Measurements from ENCODE around the gene AMZ2. TPM values are rescaled to one million over a fixed set of nuclear protein-coding genes. Genes with fewer than 3 reads are reported as not detected.
"Not testable (repeated sequence)": the region's sequence is repeated elsewhere in the genome, so short reads cannot be mapped to it uniquely, and the experiment has no call there.

Gene AMZ2
- total RNA-seq, 2 experiments from 2014 or later, result 120 to 134 TPM

DNA sequence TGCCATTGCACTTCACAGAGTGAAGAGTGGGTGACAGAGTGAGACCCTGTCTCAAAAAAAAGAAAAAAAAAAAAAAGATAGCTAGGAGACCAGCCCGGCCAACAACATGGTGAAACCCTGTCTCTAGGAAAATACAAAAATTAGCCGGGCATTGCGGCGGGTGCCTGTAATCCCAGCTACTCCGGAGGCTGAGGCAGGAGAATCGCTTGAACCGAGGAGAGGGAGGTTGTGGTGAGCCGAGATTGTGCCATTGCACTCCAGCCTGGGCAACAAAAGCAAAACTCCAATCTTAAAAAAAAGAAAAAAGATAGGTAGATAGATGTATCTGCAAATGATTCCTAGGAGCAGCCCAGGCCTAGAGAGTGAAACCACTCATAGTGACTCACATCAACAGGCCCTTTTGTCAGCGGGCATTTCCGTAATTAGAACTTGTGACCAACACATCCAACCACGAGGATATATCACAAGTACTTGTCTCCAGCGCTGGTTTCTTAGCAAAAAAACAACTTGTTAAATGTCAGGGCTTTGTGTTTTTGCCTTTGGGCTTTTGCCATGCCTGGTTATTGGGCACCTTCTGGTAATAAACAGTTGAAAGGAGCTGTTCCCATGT lies 13.0 kb upstream of the AMZ2 start:
- H3K27ac Mint-ChIP-seq, result peak overlapping the region; percentile 79
- H3K4me3 Mint-ChIP-seq, H3K36me3 Mint-ChIP-seq, H3K9me3 Mint-ChIP-seq, H3K27me3 Mint-ChIP-seq: not testable (repeated sequence)
- H3K4me1 Mint-ChIP-seq, result peaks cover 44% of the 10 kb centered on the region
- DNase-seq, result peak; percentile 47

DNA sequence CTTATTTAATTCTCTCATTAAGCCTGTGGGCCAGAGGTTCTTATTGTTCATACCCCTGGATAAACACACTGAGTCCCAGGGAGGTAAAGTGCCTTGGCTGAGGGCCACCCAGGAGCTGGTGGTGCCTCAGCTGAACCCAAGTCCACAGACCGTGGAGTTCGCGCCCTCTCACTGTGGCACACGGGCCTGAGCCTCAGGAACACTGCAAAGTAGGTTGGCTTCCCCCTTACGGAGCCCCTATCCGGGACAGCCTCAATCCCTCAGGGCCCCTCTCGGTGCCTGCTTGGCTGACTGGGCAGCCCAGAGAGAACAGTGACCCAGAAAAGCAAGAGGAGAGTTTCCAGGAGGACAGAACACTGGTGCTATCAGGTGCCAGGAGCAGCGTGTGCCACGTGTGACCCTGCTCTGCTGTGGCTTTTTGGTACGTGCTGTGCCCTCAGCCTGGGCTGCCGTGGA lies 12.5 kb upstream of the AMZ2 start:
- not testable (repeated sequence) for H3K4me3 Mint-ChIP-seq, H3K36me3 Mint-ChIP-seq, H3K27me3 Mint-ChIP-seq, H3K9me3 Mint-ChIP-seq, DNase-seq
- Mint-ChIP-seq H3K4me1 (peaks cover 49% of the 10 kb centered on the region), H3K27ac (peak overlapping the region; percentile 79)

DNA sequence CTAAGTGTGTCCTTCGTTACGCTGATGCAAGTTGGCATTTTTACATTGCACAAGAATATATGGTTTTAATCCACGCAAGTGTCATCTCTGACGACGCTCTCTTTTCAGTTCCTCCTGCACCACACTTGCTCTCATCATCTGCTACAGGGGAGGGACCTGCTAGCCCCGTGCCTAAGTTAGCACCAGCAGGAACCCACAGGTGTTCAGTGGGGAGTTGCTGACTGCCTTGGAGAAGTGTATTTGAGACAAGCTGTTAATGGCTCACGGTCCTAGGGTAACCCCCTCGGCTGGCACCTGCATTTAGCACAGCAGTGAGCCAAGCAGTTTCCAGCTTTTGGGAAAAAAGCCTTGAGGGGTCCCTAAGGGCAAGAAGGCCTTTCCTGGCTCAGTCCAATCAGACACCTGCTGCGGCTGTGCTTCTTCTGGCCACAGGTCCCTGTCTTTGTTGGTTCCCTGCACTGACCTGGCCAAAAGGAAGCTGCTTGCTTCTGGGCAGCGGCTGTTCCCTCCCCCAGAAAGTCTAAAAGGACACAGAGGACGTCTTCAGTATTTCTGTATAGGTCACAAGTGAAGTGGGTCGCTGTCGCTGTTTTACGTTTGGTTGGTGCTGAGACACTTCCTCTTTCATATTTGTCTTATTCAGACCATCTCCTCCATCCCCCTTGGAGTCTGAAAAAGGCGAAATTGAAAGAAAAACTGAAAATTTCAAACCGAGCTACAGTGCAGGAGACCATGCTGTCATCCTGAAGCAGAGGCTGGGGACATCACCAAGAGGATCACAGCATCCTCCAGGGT lies 10.3 kb upstream of the AMZ2 start:
- Mint-ChIP-seq H3K4me1 (peaks cover 54% of the 10 kb centered on the region), H3K4me3 (peak overlapping the region; percentile 82), H3K27ac (peak overlapping the region; percentile 98)
- DNase-seq, result peak; percentile 28
- H3K27me3 Mint-ChIP-seq, H3K9me3 Mint-ChIP-seq, H3K36me3 Mint-ChIP-seq: not testable (repeated sequence)

DNA sequence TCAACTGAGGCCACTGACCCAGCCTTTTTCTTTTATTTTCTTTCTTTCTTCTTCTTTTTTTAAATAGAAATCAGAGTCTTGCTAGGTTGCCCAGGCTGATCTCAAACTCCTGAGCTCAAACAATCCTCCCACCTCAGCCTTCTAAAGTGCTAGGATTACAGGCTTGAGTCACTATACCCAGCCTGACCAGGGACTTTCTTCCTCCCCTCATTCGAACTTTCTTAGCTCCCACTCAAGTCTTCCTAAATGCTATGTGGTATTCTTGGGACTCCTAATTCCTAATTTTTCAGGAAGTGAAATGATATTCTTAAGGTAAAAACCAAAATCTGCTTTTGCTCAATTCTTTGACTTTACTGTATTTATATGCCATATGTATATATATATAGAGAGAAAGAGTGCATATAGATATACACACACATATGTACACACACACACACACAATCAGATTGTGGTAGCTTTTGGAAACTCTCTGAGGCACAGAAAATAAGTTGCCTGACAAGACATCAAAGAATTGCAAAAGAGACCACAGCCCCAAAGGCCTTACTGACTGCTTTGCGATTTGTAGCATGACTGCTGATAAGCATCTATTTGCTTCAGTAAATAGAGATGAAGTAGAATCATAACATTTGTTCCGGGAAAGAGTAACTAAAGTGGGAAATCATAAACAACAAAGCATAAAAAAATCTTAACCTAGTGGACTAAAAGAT lies 9.5 kb upstream of the AMZ2 start:
- DNase-seq, result no peak
- Mint-ChIP-seq H3K4me3 (peak overlapping the region; percentile 82), H3K9me3 (peaks cover 3% of the 10 kb centered on the region), H3K27me3 (no peaks in the 10 kb centered on the region), H3K36me3 (peaks cover 4% of the 10 kb centered on the region), H3K27ac (peak overlapping the region; percentile 98), H3K4me1 (peaks cover 54% of the 10 kb centered on the region)

DNA sequence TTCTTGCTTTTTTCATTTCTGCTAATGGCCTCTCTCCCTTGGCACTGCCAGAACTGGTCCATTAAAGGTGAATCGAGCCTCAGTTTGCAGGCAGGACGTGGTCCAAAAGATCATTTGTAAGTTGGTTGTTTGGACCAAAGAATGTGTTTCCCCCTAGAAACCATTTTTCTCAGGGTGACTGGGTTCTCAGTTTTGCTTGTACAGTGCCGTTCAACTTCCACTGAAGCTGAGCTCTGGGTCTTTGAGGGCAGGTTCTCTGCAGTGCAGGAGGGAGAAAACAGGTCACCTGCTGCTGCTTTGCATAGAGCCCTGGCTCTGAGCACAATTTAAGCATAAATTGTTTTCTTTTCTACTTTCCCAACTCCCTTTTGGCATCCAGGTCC lies 9.0 kb upstream of the AMZ2 start:
- H3K4me1 Mint-ChIP-seq, result peaks cover 54% of the 10 kb centered on the region
- H3K4me3 Mint-ChIP-seq, result peak overlapping the region; percentile 82
- H3K27ac Mint-ChIP-seq, result peak overlapping the region; percentile 98
- peaks cover 4% of the 10 kb centered on the region for H3K36me3 Mint-ChIP-seq
- H3K27me3 Mint-ChIP-seq, result no peaks in the 10 kb centered on the region
- peaks cover 3% of the 10 kb centered on the region for H3K9me3 Mint-ChIP-seq
- DNase-seq, result no peak

DNA sequence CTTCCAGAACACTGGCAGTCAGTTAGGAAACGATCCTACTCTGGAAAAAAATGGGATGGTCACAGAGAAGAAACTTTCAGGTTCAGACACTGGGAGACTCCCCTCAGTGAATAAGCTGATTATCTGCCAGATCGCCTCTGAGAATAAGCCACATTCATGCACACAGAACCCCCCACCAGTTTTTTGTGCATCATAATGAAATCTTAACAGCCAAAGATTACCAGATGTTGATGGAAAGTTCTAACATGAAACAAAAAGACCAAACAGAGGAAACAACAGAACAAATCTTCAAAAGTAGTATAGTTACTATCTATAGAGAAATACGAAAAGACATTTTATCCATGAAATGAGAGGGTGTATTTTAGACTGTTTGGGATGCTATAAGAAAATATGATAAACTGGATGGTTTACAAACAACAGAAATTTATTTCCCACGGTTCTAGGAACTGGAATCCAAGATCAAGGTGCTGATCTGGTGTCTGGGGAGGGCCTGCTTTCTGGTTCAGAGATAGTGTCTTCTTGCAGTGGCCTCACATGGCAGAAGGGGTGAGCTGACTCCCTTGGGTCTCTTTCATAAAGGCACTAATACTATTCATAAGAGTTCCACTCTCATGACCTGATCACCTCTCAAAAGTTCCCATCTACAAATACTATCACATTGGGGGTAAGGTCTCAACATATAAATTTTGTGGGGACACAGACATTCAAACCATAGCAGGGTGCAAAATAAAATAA lies 8.0 kb upstream of the AMZ2 start:
- peaks cover 50% of the 10 kb centered on the region for H3K4me1 Mint-ChIP-seq
- peak overlapping the region; percentile 98 for H3K27ac Mint-ChIP-seq
- peak overlapping the region; percentile 4 for H3K4me3 Mint-ChIP-seq
- DNase-seq, result no peak
- H3K36me3 Mint-ChIP-seq, result peaks cover 4% of the 10 kb centered on the region
- H3K27me3 Mint-ChIP-seq, result no peaks in the 10 kb centered on the region
- H3K9me3 Mint-ChIP-seq, result peaks cover 3% of the 10 kb centered on the region

DNA sequence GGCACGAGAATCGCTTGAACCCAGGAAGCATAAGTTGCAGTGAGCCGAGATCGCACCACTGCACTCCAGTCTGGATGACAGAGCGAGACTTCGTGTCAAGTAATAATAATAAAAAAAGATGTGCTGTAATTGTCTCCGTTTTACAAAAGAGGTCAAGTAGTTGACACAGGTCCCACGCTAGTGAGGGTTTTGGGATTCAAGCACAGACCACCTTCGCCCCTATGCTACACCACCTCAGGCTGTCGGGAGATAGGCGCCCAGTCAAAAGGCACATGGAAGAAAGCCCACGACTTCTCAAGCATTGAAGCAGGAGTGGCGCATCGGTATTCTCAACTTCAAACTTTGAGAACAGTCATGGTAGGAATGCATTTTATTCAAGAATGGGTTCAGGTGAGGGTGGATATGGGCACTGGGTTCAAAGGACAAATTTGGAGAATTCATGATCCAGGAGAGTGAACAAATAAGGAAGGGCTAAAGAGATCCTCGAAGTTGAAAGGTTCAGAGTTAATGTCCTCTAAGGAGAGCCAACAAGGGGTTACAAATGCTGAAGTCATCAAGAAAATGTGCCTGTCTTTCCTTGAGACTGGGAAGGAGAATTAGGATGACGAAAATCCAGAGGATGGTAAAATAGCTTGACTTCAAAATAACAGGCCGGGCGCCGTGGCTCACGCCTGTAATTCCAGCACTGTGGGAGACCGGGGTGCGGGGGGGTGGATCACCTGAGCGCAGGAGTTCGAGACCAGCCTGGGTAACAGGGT lies 1.4 kb upstream of the AMZ2 start:
- Mint-ChIP-seq H3K27ac (peak overlapping the region; percentile 99), H3K4me1 (peaks cover 38% of the 10 kb centered on the region), H3K27me3 (no peaks in the 10 kb centered on the region), H3K4me3 (peak overlapping the region; percentile 93), H3K36me3 (peaks cover 17% of the 10 kb centered on the region), H3K9me3 (no peaks in the 10 kb centered on the region)
- no peak for DNase-seq

DNA sequence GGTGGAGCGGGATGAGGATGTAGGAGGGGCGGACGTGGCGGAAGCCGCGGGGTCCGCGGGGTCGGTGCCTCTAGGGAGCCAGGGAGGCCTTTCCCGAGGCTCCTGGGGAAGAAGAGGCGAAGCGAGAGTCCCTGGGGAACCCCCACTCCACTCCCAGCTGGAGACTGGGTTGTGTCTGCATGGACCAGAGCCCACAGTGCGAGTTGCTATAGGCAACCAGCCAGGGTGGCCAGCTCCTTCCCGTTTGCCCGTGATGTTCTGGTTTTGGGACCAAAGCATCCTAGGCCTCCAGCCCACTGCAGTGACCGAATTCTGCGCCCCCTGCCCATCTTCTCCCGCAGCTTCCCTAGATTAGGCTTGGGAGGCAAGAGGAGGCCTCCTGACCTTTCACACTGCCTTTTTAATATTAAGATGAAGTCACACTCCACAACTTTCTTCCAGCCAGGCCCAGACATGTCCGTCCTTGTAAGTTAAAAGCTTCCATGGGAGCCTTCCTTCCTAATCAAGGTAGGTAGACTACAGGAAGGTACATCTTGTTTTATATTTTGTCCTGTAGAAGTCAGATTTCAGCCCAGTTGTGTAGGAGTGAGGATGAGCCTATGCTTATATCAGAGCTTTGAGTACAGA lies 469 bp downstream of the AMZ2 start:
- Mint-ChIP-seq H3K4me3 (peak overlapping the region; percentile 93), H3K27ac (peak overlapping the region; percentile 99), H3K36me3 (peaks cover 33% of the 10 kb centered on the region), H3K4me1 (peaks cover 49% of the 10 kb centered on the region), H3K9me3 (no peaks in the 10 kb centered on the region), H3K27me3 (no peaks in the 10 kb centered on the region)
- DNase-seq, result no peak

DNA sequence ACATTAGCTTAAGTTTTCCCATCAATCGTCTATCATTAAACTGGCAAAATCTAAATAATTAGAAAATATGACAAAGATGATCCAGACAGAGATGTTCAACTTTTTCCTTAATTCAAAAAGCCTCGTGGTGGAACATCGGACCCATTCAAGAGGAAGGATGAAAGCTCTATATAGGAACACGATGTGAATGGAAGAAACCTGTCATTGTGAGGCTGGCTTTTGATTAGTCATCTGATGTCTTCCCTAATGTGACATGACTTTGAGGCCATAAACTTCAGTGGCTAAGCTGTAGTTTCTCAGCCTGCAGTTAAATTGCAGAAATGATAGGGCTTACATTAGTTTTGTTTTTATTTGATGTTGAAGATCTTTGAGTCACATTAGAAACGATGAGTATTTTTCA lies 1.0 kb downstream of the AMZ2 start:
- Mint-ChIP-seq H3K27me3 (no peaks in the 10 kb centered on the region), H3K4me1 (peaks cover 54% of the 10 kb centered on the region), H3K4me3 (peak overlapping the region; percentile 93), H3K27ac (peak overlapping the region; percentile 99), H3K36me3 (peaks cover 39% of the 10 kb centered on the region), H3K9me3 (no peaks in the 10 kb centered on the region)
- DNase-seq, result no peak

DNA sequence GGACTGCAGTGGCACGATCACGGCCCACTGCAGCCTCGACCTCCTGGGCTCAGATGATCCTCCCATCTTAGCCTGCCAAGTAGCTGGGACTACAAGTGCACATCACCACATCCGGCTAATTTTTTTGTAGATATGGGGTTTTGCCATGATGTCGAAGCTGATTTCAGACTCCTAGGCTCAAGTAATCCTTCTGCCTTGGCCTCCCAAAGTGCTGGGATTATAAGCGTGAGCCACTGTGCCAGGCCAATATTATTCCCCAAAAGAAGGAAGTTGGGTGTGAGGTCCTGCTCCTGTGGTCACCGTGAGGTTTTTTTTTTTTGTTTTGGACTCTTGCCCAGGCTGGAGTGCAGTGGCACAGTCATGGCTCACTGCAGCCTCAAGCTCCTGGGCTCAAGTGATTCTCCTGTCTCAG lies 1.5 kb downstream of the AMZ2 start:
- Mint-ChIP-seq H3K4me1 (peaks cover 58% of the 10 kb centered on the region), H3K4me3 (peak overlapping the region; percentile 93), H3K27me3 (no peaks in the 10 kb centered on the region), H3K9me3 (no peaks in the 10 kb centered on the region), H3K36me3 (peaks cover 43% of the 10 kb centered on the region), H3K27ac (peak overlapping the region; percentile 99)
- no peak for DNase-seq

DNA sequence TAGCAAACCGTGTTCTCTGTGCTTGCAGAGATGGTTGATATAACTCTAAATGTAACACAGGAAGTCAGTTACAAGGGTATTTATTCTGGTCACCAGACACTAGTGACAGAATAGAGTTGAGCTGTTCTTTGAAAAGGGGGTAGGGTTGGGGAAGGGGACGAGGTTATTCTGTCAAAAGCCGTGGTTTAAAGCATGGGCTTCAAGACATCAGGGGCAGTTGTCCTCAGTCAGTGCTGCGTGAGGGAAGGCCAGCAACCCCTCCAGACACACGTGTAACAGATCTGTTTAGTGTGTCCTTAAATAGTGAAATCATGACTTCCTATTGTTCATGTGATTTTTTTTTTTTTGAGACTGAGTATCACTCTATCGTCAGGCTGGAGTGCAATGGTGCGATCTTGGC lies 5.6 kb downstream of the AMZ2 start:
- not testable (repeated sequence) for H3K9me3 Mint-ChIP-seq, DNase-seq, H3K27me3 Mint-ChIP-seq
- peaks cover 86% of the 10 kb centered on the region for H3K4me1 Mint-ChIP-seq
- H3K4me3 Mint-ChIP-seq, result peak overlapping the region; percentile 33
- peak overlapping the region; percentile 83 for H3K27ac Mint-ChIP-seq
- H3K36me3 Mint-ChIP-seq, result peaks cover 74% of the 10 kb centered on the region

DNA sequence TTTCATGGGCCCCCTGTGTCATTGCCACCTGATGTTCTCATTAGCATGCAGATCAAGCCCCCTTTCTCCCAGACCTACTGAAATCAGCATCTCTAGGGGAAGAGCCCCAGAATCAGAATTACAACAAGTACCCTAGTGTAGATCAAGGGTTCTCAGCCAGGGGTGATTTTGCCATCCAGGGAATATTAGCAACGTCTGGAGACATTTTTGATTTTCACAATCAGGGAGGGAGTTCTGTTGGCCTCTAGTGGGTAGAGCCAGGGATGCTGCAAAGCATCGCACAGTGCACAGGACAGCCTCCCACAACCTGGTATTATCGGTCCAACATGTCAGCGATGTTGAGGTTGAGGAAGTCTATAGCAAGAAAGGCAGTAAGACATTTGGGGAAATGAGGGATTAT lies 7.3 kb downstream of the AMZ2 start:
- H3K4me3 Mint-ChIP-seq, result no peak overlapping the region
- H3K9me3 Mint-ChIP-seq, result no peaks in the 10 kb centered on the region
- H3K4me1 Mint-ChIP-seq, result peaks cover 81% of the 10 kb centered on the region
- H3K27me3 Mint-ChIP-seq, result no peaks in the 10 kb centered on the region
- no peak for DNase-seq
- H3K36me3 Mint-ChIP-seq, result peaks cover 71% of the 10 kb centered on the region
- peak overlapping the region; percentile 93 for H3K27ac Mint-ChIP-seq

DNA sequence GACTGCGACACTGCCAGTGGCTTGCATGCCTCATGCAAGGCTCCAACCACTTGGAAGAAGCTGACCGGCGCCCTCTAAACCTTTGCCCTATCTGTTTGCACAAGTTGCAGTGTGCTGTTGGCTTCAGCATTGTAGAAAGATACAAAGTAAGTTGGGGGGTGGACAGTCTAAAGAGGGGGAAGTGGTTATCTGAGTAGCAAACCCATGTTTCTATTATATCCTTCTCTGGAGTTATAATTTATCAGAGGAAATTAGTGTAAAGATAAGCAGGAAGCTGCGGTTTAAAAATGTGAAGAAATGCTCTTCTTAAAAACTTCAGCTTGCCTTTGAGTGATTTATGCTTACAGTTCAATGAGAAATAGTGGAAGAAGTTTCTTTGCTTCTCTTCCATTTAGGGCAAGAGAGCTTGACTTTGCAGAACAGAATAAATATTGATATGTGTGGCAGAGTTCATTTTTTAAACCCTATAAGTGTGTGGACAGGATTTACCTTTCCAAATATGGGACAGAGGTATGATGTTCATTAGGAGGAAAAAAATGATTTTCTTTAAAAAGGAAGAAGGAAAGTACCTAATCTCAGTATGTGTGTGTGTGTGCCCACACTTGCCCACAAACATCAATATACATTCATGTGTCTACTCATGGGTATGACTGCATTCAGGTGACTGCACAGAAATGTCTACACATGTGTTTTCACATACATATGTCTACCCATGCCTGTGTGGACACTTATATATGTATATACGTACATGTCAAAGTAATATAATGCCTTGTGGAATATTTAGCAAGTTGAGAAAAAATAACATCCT lies 8.1 kb downstream of the AMZ2 start:
- Mint-ChIP-seq H3K27ac (peak overlapping the region; percentile 93), H3K9me3 (no peaks in the 10 kb centered on the region), H3K4me1 (peaks cover 75% of the 10 kb centered on the region), H3K27me3 (no peaks in the 10 kb centered on the region), H3K4me3 (no peak overlapping the region), H3K36me3 (peaks cover 68% of the 10 kb centered on the region)
- no peak for DNase-seq
